Stomach (tissue), 4 donors: ENCODE data around the gene GOLGA2.

Experiments
- POLR2A ChIP-seq, 4 donors: fragments of 450-650 bp; IDR thresholded peaks; one replicate each; pipeline ENCODE4 v1.6.1; 2016; ENCODE audit warnings: antibody characterized with exemption in 4 of 4, control low read depth in 2 of 4, mild to moderate bottlenecking in 1 of 4, moderate library complexity in 1 of 4
- POLR2AphosphoS5 ChIP-seq, 3 donors: sonication (generic); formaldehyde crosslinking; IDR thresholded peaks; one replicate each; pipeline ENCODE4 v1.6.1; 2016; ENCODE audit warnings: antibody characterized with exemption in 3 of 3
- TF ChIP-seq, protein P1 (sequence below), 7 experiments: fragments of 450-650 bp in 4 of 7; fragments of 200-600 bp in 3 of 7; sonication (generic) in 3 of 7; IDR thresholded peaks; one replicate each; pipeline ENCODE4 v1.5.1; 2016 to 2019; ENCODE audit warnings: antibody characterized with exemption in 7 of 7, control low read depth in 2 of 7, mild to moderate bottlenecking in 1 of 7

DNA sequence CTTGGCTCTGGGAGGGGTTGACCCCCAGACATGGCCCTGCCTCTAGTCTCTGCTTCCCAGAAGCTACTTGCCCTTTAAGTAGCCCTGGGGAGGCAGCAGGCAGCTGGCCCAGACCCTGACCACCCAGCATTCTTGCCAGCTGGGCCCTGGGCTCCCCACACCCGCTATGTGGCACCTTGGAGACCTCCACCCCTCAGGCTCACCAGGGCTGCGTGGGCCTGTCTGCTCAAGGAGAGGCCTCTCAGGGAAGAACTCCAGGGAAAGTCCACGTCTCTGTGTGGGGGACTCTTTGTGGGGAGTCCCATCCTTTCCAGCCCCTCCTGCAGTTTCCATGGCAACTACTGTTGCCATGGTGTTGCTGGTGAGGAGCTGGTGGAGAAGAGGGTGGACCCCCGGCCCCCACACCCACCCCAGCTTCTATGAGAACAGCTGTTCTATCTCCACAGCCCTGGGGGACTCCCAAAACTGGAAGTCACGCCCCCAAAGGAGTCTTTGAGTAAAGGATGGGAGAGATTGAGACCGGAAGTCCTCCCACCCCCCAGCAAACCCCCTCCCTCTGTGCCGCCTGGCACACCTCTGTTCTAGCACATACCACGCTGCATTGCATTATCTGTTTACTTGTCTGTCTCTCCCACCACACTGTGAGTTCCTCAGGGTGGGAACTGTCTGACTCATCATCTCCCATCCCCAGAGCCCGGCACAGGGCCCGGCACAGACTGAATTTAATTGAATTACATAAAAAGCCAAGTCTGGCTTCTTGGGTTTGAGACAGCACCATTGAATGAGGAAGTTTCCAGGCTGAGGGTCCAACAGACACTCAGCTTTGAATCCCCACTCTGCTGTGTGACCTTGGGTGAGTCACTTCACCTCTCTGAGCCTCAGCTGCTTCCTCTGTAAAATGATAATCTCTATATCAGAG, 60.1 kb downstream of the GOLGA2 start:
- TF ChIP-seq, protein P1, sequence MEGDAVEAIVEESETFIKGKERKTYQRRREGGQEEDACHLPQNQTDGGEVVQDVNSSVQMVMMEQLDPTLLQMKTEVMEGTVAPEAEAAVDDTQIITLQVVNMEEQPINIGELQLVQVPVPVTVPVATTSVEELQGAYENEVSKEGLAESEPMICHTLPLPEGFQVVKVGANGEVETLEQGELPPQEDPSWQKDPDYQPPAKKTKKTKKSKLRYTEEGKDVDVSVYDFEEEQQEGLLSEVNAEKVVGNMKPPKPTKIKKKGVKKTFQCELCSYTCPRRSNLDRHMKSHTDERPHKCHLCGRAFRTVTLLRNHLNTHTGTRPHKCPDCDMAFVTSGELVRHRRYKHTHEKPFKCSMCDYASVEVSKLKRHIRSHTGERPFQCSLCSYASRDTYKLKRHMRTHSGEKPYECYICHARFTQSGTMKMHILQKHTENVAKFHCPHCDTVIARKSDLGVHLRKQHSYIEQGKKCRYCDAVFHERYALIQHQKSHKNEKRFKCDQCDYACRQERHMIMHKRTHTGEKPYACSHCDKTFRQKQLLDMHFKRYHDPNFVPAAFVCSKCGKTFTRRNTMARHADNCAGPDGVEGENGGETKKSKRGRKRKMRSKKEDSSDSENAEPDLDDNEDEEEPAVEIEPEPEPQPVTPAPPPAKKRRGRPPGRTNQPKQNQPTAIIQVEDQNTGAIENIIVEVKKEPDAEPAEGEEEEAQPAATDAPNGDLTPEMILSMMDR (IDR thresholded peaks at IDR 0.05): no peak
- TF ChIP-seq POLR2A (IDR thresholded peaks at IDR 0.05) (no peak), POLR2AphosphoS5 (IDR thresholded peaks at IDR 0.05) (no peak)
